ENCODE results near the gene GAL3ST1.
"Not testable (repeated sequence)": the region's sequence is repeated elsewhere in the genome, so short reads cannot be mapped to it uniquely, and the experiment has no call there.

The GAL3ST1 gene

DNA sequence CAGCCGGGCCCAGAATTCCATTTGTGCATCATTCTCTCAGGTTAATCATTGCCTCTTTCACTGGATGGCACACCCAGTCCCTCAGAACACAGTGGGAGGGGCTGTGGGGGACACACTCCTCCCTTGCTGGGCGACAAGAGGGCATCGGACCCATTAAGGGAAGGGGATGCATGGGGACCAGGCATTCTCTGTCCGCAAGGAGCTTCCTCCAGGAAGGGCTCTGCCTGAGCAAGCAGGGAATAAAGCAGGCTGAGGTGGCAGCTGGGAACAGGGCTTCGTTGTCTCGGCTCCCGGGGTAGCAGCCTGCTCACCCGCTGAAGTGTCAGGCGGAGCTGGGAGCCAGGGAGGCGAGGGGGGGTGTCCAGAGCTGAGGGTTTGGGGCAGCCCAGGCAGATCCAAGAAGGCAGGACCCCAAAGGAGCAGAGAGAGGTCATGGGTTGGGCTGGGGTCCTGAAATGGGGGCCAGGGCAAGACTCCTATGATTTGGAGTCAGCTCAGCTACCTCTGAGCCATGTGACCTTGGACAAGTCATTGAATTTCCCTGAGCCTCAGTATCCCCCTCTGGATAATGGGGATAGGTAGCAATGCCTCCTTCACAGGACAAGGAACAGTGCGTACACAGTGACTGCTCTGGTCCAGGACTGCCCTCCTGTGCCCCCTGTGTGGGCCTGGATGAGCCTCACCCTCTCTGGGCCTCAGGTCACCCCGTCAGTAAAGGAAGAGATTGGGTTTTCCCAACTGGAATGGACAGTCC is 1.4 kb downstream of the GAL3ST1 start:
- TF ChIP-seq, protein P1, sequence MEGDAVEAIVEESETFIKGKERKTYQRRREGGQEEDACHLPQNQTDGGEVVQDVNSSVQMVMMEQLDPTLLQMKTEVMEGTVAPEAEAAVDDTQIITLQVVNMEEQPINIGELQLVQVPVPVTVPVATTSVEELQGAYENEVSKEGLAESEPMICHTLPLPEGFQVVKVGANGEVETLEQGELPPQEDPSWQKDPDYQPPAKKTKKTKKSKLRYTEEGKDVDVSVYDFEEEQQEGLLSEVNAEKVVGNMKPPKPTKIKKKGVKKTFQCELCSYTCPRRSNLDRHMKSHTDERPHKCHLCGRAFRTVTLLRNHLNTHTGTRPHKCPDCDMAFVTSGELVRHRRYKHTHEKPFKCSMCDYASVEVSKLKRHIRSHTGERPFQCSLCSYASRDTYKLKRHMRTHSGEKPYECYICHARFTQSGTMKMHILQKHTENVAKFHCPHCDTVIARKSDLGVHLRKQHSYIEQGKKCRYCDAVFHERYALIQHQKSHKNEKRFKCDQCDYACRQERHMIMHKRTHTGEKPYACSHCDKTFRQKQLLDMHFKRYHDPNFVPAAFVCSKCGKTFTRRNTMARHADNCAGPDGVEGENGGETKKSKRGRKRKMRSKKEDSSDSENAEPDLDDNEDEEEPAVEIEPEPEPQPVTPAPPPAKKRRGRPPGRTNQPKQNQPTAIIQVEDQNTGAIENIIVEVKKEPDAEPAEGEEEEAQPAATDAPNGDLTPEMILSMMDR (IDR thresholded peaks at IDR 0.05; ENCODE audit: insufficient read depth, missing control alignments): no peak
- no peak for FAIRE-seq
- DNase-seq (ENCODE audit: insufficient read length, low spot score): no peak

DNA sequence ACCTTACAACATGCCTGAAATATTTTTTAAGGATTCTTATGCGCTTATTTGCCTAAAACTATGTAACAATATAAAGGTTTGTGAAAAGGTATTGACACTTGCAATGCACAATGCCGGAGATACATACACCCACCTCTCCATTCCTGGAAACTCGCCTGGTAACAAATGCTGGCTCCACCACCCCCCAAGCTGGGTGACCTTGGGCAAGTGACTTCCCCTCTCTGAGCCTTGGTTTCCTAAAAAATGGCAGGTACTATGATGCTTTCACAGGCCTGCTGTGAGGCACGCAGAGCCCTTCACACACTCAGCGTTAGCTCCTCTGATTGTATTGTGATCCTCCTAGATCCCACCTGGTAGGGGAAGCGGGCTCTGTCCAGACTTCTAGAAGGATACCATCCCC is 2.3 kb downstream of the GAL3ST1 start:
- TF ChIP-seq, protein P1 (IDR thresholded peaks at IDR 0.05; ENCODE audit: insufficient read depth, missing control alignments): no peak
- DNase-seq (ENCODE audit: insufficient read length, low spot score): no peak
- no peak for FAIRE-seq

DNA sequence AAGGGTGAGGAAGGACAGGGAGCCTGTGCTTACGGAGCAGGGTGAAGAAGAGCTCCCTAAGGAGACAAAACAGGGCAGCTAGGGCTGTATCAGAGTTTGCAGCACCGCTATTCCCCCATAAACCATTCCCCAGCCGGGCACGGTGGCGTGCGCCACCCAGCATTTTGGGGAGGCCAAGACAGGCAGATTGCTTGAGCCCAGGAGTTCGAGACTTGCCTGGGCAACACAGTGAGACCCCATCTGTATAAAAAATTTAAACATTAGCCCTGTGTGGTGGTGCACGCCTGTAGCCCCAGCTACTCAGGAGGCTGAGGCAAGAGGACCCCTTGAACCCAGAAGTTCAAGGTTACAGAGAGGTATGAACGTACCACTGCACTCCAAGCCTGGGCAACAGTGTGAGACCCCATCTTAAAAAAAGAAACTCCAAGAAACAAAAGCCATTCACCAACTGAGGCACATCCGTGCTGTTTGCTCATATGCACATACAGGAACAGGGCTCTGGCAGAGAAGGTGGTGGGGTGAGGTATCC is 4.7 kb downstream of the GAL3ST1 start:
- no peak for FAIRE-seq

GRCh38 chr22:30568137-30568805 is 6.2 kb downstream of the GAL3ST1 start:
- FAIRE-seq (no peak), DNase-seq (ENCODE audit: insufficient read length, low spot score) (no peak)
- TF ChIP-seq, protein P1 (IDR thresholded peaks at IDR 0.05; ENCODE audit: insufficient read depth, missing control alignments): no peak

More for the DNA sequence above, 4.7 kb downstream of the GAL3ST1 start:
- TF ChIP-seq, protein P1 (IDR thresholded peaks at IDR 0.05; ENCODE audit: insufficient read depth, missing control alignments): no peak
- no peak for DNase-seq (ENCODE audit: insufficient read length, low spot score)

DNA sequence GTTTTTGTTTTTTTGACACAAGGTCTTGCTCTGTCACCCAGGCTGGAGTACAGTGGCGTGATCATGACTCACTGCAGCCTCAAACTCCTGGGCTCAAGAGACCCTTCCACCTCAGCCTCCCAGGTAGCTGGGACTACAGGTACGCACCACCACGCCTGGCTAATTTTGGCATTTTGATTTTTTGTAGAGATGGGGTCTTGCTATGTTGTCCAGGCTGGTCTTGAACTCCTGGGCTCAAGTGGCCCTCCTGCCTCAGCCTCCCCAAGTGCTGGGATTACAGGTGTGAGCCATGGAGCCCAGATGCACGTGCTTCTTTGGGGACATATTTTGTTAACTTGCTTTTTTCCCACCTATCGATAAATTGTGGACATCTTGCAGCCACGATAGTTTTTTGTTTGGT is 7.2 kb downstream of the GAL3ST1 start:
- not testable (repeated sequence) for FAIRE-seq; DNase-seq (ENCODE audit: insufficient read length, low spot score)

DNA sequence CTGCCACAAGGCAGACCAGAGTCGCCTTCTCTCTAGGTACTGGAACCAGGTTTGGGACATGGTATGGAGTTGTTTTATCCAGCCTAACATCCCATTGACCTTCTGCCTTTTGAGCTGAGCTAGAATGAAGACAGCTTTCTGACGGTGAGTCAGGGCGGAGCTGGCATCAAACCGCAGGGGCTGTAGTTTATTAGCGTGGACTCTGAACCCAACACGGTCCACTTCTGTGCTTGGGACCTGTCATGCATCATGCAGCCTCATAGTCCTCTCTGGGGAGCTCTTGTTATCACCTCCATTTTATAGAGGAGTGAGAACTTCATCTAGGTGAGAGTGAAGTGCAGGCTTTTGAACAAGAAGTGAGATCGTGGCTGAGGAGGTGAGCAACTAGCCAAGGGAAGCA is 8.3 kb downstream of the GAL3ST1 start:
- no peak for FAIRE-seq
- TF ChIP-seq, protein P1 (IDR thresholded peaks at IDR 0.05; ENCODE audit: insufficient read depth, missing control alignments): no peak
- DNase-seq (ENCODE audit: insufficient read length, low spot score): no peak

DNA sequence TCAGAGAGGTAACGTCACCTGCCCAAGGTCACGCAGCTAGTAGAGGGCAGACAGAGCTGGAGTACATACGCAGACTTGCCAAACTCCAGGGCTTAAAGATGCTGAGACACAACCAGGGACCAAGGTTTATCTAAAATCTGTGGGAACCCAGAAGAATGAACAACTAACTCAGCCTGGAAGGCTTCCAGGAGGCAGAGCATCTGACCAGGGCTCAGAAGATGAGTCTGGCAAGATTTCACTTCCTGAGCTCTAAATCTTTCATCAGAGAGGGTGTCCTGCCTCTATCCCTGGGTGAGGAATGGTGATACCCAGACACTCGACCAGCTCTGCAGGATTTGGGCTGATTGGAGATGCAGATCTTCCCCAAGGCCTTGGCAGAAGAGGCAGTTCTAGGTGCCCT is 9.1 kb downstream of the GAL3ST1 start:
- no peak for DNase-seq (ENCODE audit: insufficient read length, low spot score)
- FAIRE-seq: no peak
- TF ChIP-seq, protein P1 (IDR thresholded peaks at IDR 0.05; ENCODE audit: insufficient read depth, missing control alignments): no peak

Data from D721Med (cell line).